Psoas muscle (tissue), 8 donors: ENCODE data around the gene SNHG17. TPM values are rescaled to one million over a fixed set of nuclear protein-coding genes. Genes with fewer than 3 reads are reported as not detected.
A peak's percentile ranks its signal among the peaks of the same experiment; 100 is the strongest.
"Not testable (repeated sequence)": the region's sequence is repeated elsewhere in the genome, so short reads cannot be mapped to it uniquely, and the experiment has no call there.

Experiments used
- ATAC-seq, 4 donors: fragments of 200-7000 bp; cut with Tn5 transposase; one replicate each; pipeline ENCODE4 v1.9.1; 2020; ENCODE audit warnings: moderate library complexity in 3 of 4, mild to moderate bottlenecking in 2 of 4
- DNase-seq, 2 donors: peaks; one replicate each; pipeline ENCODE4 v3.0.0-alpha.2; 2020
- H3K27ac ChIP-seq: fragments of 200-600 bp; one replicate; pipeline ENCODE4 v1.8.0; 2022
- H3K27me3 ChIP-seq, 3 donors: fragments of 200-600 bp in 1 of 3; one replicate each; pipeline versions ENCODE4 v1.6.1 to v1.8.0; 2013 to 2022; ENCODE audit warnings: low read length in 2 of 3, mild to moderate bottlenecking in 2 of 3, moderate library complexity in 1 of 3; ENCODE audit not compliant: insufficient read depth in 3 of 3
- H3K36me3 ChIP-seq, 2 donors: fragments of 200-600 bp in 1 of 2; one replicate each; pipeline versions ENCODE4 v1.6.1 to v1.8.0; 2013 to 2022; ENCODE audit warnings: low read depth in 1 of 2, mild to moderate bottlenecking in 1 of 2, moderate library complexity in 1 of 2; ENCODE audit not compliant: insufficient read depth in 1 of 2
- H3K4me1 ChIP-seq: fragments of 200-600 bp; one replicate; pipeline ENCODE4 v1.8.0; 2022
- H3K4me3 ChIP-seq: fragments of 200-600 bp; one replicate; pipeline ENCODE4 v1.8.0; 2022; ENCODE audit warnings: mild to moderate bottlenecking
- H3K9me3 ChIP-seq: fragments of 200-600 bp; one replicate; pipeline ENCODE4 v1.8.0; 2022
- WGBS, 3 donors: extraction: QIAGEN DNeasy Blood & Tissue Kit; methylation state at CpG; one replicate each; pipeline versions ENCODE4 v1.1.6 to v1.1.7; 2013; 5-methylcytosine and 5-hydroxymethylcytosine counted together
- intact Hi-C, 2 donors: fragments of 100-400 bp; cut with DNase I; formaldehyde crosslinking; loops; one replicate each; pipeline versions ENCODE4 v1.11.0 to v1.14.2; 2022
- polyA plus RNA-seq, 3 donors: library from polyadenylated mRNA; stranded (reverse); fragments of 200-250 nt; gene quantifications; one replicate each; pipeline ENCODE4 v1.2.3, GENCODE V29; 2013
- total RNA-seq, 4 donors: library from RNA; stranded (reverse); fragmentation: NEBNext Ultra II Directional in 2 of 4; extraction: Animal tissue kit (Norgen Biotek cat#: 25700) in 2 of 4; gene quantifications; one replicate each; pipeline versions ENCODE4 v1.2.1 to v1.2.4, GENCODE V29; 2021 to 2023
- TF ChIP-seq, protein P1 (sequence below): fragments of 200-600 bp; IDR thresholded peaks from one replicate; pipeline ENCODE4 v1.8.0; 2022; ENCODE audit warnings: antibody characterized with exemption
- donor health status: healthy with polysubstance abuse.
- donor health status: DM: no; HTN: no; CAD: no; lungs with moderate emphysema.
- donor health status: Bipolar disorder and iron deficiency.
- donor health status: healthy.
- donor health status: DM: yes; HTN: yes; CAD: no.
- donor health status: DM: no; HTN: no; CAD: no.
- donor health status: DM: no; HTN: no; CAD: no.
- donor health status: DM: yes; HTN: yes; CAD: no.

The SNHG17 gene
- total and polyA plus RNA-seq, 7 donors, result 4.6 to 26.0 (median 18.7) TPM

- peak overlapping the region; percentile 90 for H3K4me3 ChIP-seq
- peaks cover 9% of the 10 kb centered on the region for H3K4me1 ChIP-seq
- no peak overlapping the region for H3K27ac ChIP-seq
- peaks cover 8 to 36% of the 10 kb centered on the region in 2 donors for H3K36me3 ChIP-seq
- TF ChIP-seq, protein P1, sequence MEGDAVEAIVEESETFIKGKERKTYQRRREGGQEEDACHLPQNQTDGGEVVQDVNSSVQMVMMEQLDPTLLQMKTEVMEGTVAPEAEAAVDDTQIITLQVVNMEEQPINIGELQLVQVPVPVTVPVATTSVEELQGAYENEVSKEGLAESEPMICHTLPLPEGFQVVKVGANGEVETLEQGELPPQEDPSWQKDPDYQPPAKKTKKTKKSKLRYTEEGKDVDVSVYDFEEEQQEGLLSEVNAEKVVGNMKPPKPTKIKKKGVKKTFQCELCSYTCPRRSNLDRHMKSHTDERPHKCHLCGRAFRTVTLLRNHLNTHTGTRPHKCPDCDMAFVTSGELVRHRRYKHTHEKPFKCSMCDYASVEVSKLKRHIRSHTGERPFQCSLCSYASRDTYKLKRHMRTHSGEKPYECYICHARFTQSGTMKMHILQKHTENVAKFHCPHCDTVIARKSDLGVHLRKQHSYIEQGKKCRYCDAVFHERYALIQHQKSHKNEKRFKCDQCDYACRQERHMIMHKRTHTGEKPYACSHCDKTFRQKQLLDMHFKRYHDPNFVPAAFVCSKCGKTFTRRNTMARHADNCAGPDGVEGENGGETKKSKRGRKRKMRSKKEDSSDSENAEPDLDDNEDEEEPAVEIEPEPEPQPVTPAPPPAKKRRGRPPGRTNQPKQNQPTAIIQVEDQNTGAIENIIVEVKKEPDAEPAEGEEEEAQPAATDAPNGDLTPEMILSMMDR, result no peak
- no peaks in the 10 kb centered on the region for H3K27me3 ChIP-seq
- DNase-seq (no peak), ATAC-seq (no peak)
- WGBS, 3 donors, result 70 to 74% (median 72%) methylated on average over 6 of the region's 6 CpGs
- no peaks in the 10 kb centered on the region for H3K9me3 ChIP-seq
- intact Hi-C loops, result no loop called here
Measured at GRCh38 chr20:38435555-38435939, 419 bp upstream of the SNHG17 start.

- Histone ChIP-seq H3K9me3 (no peaks in the 10 kb centered on the region), H3K4me3 (peak overlapping the region; percentile 90), H3K27ac (peak overlapping the region; percentile 89), H3K4me1 (peaks cover 9% of the 10 kb centered on the region), H3K27me3 (no peaks in the 10 kb centered on the region), H3K36me3 (peaks cover 8 to 48% of the 10 kb centered on the region in 2 donors)
- WGBS, 3 donors, result 11 to 25% (median 19%) methylated on average over 13 to 16 of the region's 16 CpGs
- intact Hi-C loops, result no loop called here
- DNase-seq (no peak), ATAC-seq (peak; percentile 24 to 51 (median 33))
- TF ChIP-seq, protein P1, result no peak
Measured at GRCh38 chr20:38434301-38434741, 807 bp downstream of the SNHG17 start.

GRCh38 chr20:38433304-38433972 lies 1.7 kb downstream of the SNHG17 start:
- TF ChIP-seq, protein P1, result no peak
- no peaks in the 10 kb centered on the region for H3K27me3 ChIP-seq
- WGBS, 3 donors, result 91 to 96% (median 92%) methylated on average over 9 of the region's 9 CpGs
- no peak for ATAC-seq
- H3K9me3 ChIP-seq, result no peaks in the 10 kb centered on the region
- H3K4me1 ChIP-seq, result peaks cover 9% of the 10 kb centered on the region
- H3K27ac ChIP-seq, result peak overlapping the region; percentile 89
- DNase-seq, result no peak
- peak overlapping the region; percentile 90 for H3K4me3 ChIP-seq
- peaks cover 8 to 57% of the 10 kb centered on the region in 2 donors for H3K36me3 ChIP-seq
- intact Hi-C loops, result no loop called here

DNA sequence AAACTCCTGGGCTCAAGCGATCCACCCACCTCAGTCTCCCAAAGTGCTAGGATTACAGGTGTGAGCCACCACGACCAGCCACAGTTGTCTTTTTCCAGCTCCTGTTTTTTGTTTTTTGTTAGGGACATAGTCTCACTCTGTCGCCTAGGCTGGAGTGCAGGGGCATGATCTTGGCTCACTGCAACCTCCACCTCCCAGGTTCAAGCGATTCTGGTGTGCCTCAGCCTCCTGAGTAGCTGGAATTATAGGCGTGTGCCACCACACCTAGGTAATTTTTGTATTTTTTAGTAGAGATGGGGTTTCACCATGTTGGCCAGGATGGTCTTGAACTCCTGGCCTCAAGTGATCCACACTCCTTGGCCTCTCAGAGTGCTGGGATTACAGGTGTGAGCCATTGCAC lies 2.3 kb downstream of the SNHG17 start:
- H3K36me3 ChIP-seq, result peaks cover 8 to 63% of the 10 kb centered on the region in 2 donors
- H3K4me1 ChIP-seq, intact Hi-C loops, H3K9me3 ChIP-seq, H3K27me3 ChIP-seq, ATAC-seq, H3K4me3 ChIP-seq, H3K27ac ChIP-seq, DNase-seq: not testable (repeated sequence)
- 90 to 93% (median 91%) methylated on average over 5 of the region's 5 CpGs for WGBS, 3 donors

DNA sequence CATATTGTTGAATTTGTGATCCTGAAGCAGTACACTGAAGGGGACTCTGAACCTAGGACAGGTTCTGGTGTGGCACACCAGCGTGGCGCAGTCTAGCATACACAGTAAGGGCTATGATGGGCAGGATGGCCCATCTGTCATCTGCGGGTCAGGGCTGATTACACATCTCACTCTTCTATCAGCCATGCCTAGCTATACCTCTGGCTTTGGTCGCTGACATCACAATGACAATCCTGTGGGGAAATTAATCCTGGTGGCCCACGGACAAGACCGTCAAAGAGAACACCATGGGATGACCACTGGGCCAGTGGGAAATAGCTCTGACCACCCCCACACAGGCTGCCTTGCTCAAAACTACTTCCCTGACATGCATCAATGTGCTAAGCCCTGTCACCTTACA lies 2.8 kb downstream of the SNHG17 start:
- Histone ChIP-seq H3K4me1 (peaks cover 9% of the 10 kb centered on the region), H3K27me3 (no peaks in the 10 kb centered on the region), H3K4me3 (no peak overlapping the region), H3K27ac (no peak overlapping the region), H3K9me3 (no peaks in the 10 kb centered on the region), H3K36me3 (peaks cover 8 to 69% of the 10 kb centered on the region in 2 donors)
- WGBS, 3 donors, result 93 to 96% (median 94%) methylated on average over 6 of the region's 6 CpGs
- no peak for ATAC-seq
- TF ChIP-seq, protein P1, result no peak
- no peak for DNase-seq
- intact Hi-C loops, result no loop called here
